Karpas-422 (cell line): Measurements from ENCODE around the gene EFR3B. TPM values are rescaled to one million over a fixed set of nuclear protein-coding genes. Genes with fewer than 3 reads are reported as not detected.
"Not testable (repeated sequence)": the region's sequence is repeated elsewhere in the genome, so short reads cannot be mapped to it uniquely, and the experiment has no call there.

Experiments
- DNase-seq: peaks from one replicate; pipeline ENCODE4 v3.0.0-alpha.2; 2015
- H2AFZ ChIP-seq: fragments of 200-600 bp; sonication (generic); 2 replicates; pipeline ENCODE4 v1.6.1; 2014; ENCODE audit warnings: antibody characterized with exemption, low read length, mixed read lengths
- H3K27ac ChIP-seq: fragments of 200-600 bp; sonication (generic); 2 replicates; pipeline ENCODE4 v1.5.1; 2014; ENCODE audit warnings: mild to moderate bottlenecking, low read length, moderate library complexity
- H3K27me3 ChIP-seq: fragments of 200-600 bp; sonication (generic); 2 replicates; pipeline ENCODE4 v1.6.1; 2014; ENCODE audit warnings: low read length, mixed read lengths
- H3K36me3 ChIP-seq: fragments of 200-600 bp; sonication (generic); 2 replicates; pipeline ENCODE4 v1.6.1; 2014; ENCODE audit warnings: low read length, mixed read lengths; ENCODE audit not compliant: insufficient read depth
- H3K4me1 ChIP-seq: fragments of 200-600 bp; sonication (generic); 2 replicates; pipeline ENCODE4 v1.6.1; 2014; ENCODE audit warnings: mild to moderate bottlenecking, low read length, mixed read lengths
- H3K4me2 ChIP-seq: fragments of 200-600 bp; sonication (generic); 2 replicates; pipeline ENCODE4 v1.6.1; 2014; ENCODE audit warnings: low read length, low read depth, mild to moderate bottlenecking; ENCODE audit not compliant: poor library complexity, severe bottlenecking
- H3K4me3 ChIP-seq: fragments of 200-600 bp; sonication (generic); 2 replicates; pipeline ENCODE4 v1.5.1; 2014; ENCODE audit warnings: mild to moderate bottlenecking, antibody characterized with exemption, low read length, mixed read lengths
- H3K79me2 ChIP-seq: fragments of 200-600 bp; sonication (generic); 2 replicates; pipeline ENCODE4 v1.6.1; 2014; ENCODE audit warnings: mild to moderate bottlenecking, low read length, mixed read lengths
- H3K9ac ChIP-seq: fragments of 200-600 bp; sonication (generic); 2 replicates; pipeline ENCODE4 v1.6.0; 2014; ENCODE audit warnings: low read length
- H3K9me2 ChIP-seq: fragments of 200-600 bp; sonication (generic), shearing (Covaris generic); replicated peaks from 2 replicates; pipeline ENCODE4 v1.6.0; 2014; ENCODE audit warnings: mild to moderate bottlenecking, low read length, moderate library complexity; ENCODE audit not compliant: insufficient read depth
- H3K9me3 ChIP-seq: fragments of 300-700, 200-600 bp; sonication (generic); 2 replicates; pipeline ENCODE4 v1.6.1; 2014; ENCODE audit warnings: low read length, mixed read lengths
- H4K20me1 ChIP-seq: fragments of 200-600 bp; sonication (generic); 2 replicates; pipeline ENCODE4 v1.6.1; 2014; ENCODE audit warnings: mild to moderate bottlenecking, antibody characterized with exemption, low read length, low read depth; ENCODE audit not compliant: insufficient read depth
- total RNA-seq: library from RNA; depleted of rRNA; stranded (reverse); fragments of >200 nt; shearing (Covaris generic); gene quantifications from 2 replicates; pipeline ENCODE4 v1.2.3, GENCODE V29; 2014; ENCODE audit warnings: low replicate concordance

EFR3B gene
- total RNA-seq, 1 experiment from 2014 or later: 0.22 TPM

- H3K4me2 ChIP-seq, H3K27me3 ChIP-seq, H3K36me3 ChIP-seq, H4K20me1 ChIP-seq, H3K9ac ChIP-seq, H3K9me3 ChIP-seq, H3K27ac ChIP-seq, H3K4me3 ChIP-seq, DNase-seq, H3K79me2 ChIP-seq, H3K4me1 ChIP-seq, H3K9me2 ChIP-seq, H2AFZ ChIP-seq: not testable (repeated sequence)
Measured at GRCh38 chr2:25140535-25140934, 98.7 kb downstream of the EFR3B start.

- Histone ChIP-seq H3K27me3 (no peaks in the 10 kb centered on the region), H3K4me2 (no peak overlapping the region), H4K20me1 (no peaks in the 10 kb centered on the region), H3K9me2 (no peaks in the 10 kb centered on the region), H3K27ac (no peak overlapping the region), H3K4me1 (no peaks in the 10 kb centered on the region), H3K9me3 (no peaks in the 10 kb centered on the region), H3K4me3 (no peak overlapping the region), H3K9ac (no peak overlapping the region), H2AFZ (no peak overlapping the region), H3K36me3 (no peaks in the 10 kb centered on the region), H3K79me2 (no peaks in the 10 kb centered on the region)
- DNase-seq: no peak
Measured at GRCh38 chr2:25141120-25141519, 99.2 kb downstream of the EFR3B start.

GRCh38 chr2:25145803-25146202, 103.9 kb downstream of the EFR3B start:
- H3K9ac ChIP-seq: no peak overlapping the region
- H3K36me3 ChIP-seq: no peaks in the 10 kb centered on the region
- no peaks in the 10 kb centered on the region for H3K79me2 ChIP-seq
- no peaks in the 10 kb centered on the region for H3K9me2 ChIP-seq
- no peaks in the 10 kb centered on the region for H3K4me1 ChIP-seq
- no peak overlapping the region for H3K4me2 ChIP-seq
- no peak overlapping the region for H3K27ac ChIP-seq
- no peak overlapping the region for H3K4me3 ChIP-seq
- H3K27me3 ChIP-seq: no peaks in the 10 kb centered on the region
- H3K9me3 ChIP-seq: no peaks in the 10 kb centered on the region
- no peaks in the 10 kb centered on the region for H4K20me1 ChIP-seq
- no peak overlapping the region for H2AFZ ChIP-seq
- DNase-seq: no peak

- Histone ChIP-seq H3K4me3 (no peak overlapping the region), H3K27me3 (no peaks in the 10 kb centered on the region), H3K36me3 (no peaks in the 10 kb centered on the region), H3K9ac (no peak overlapping the region), H3K4me2 (no peak overlapping the region), H3K27ac (no peak overlapping the region), H3K9me3 (no peaks in the 10 kb centered on the region), H3K4me1 (no peaks in the 10 kb centered on the region), H3K79me2 (no peaks in the 10 kb centered on the region), H3K9me2 (no peaks in the 10 kb centered on the region), H4K20me1 (no peaks in the 10 kb centered on the region), H2AFZ (no peak overlapping the region)
- DNase-seq: no peak
Measured at GRCh38 chr2:25146896-25147295, 105.0 kb downstream of the EFR3B start.

GRCh38 chr2:25149646-25150045, 107.8 kb downstream of the EFR3B start:
- H3K36me3 ChIP-seq: no peaks in the 10 kb centered on the region
- H3K9ac ChIP-seq: no peak overlapping the region
- H4K20me1 ChIP-seq: no peaks in the 10 kb centered on the region
- H3K79me2 ChIP-seq: no peaks in the 10 kb centered on the region
- H3K9me3 ChIP-seq: no peaks in the 10 kb centered on the region
- peak; percentile 27 for DNase-seq
- no peak overlapping the region for H2AFZ ChIP-seq
- H3K4me1 ChIP-seq: no peaks in the 10 kb centered on the region
- no peaks in the 10 kb centered on the region for H3K9me2 ChIP-seq
- H3K27ac ChIP-seq: no peak overlapping the region
- no peaks in the 10 kb centered on the region for H3K27me3 ChIP-seq
- no peak overlapping the region for H3K4me3 ChIP-seq
- no peak overlapping the region for H3K4me2 ChIP-seq

GRCh38 chr2:25150993-25151392, 109.1 kb downstream of the EFR3B start:
- H3K4me3 ChIP-seq, H3K27me3 ChIP-seq, H3K36me3 ChIP-seq, H3K4me1 ChIP-seq, H3K9ac ChIP-seq, H3K4me2 ChIP-seq, H3K9me3 ChIP-seq, H3K27ac ChIP-seq, H2AFZ ChIP-seq, H3K79me2 ChIP-seq, H4K20me1 ChIP-seq, H3K9me2 ChIP-seq: not testable (repeated sequence)
- DNase-seq: peak; percentile 28

GRCh38 chr2:25151718-25152117, 109.8 kb downstream of the EFR3B start:
- Histone ChIP-seq H3K4me1 (no peaks in the 10 kb centered on the region), H3K27me3 (no peaks in the 10 kb centered on the region), H3K36me3 (no peaks in the 10 kb centered on the region), H2AFZ (no peak overlapping the region), H4K20me1 (no peaks in the 10 kb centered on the region), H3K4me2 (no peak overlapping the region), H3K9me2 (no peaks in the 10 kb centered on the region), H3K79me2 (no peaks in the 10 kb centered on the region), H3K27ac (no peak overlapping the region), H3K9ac (no peak overlapping the region), H3K4me3 (no peak overlapping the region), H3K9me3 (no peaks in the 10 kb centered on the region)
- DNase-seq: no peak

- Histone ChIP-seq H3K27ac (no peak overlapping the region), H3K4me3 (no peak overlapping the region), H2AFZ (no peak overlapping the region), H3K36me3 (no peaks in the 10 kb centered on the region), H3K79me2 (no peaks in the 10 kb centered on the region), H3K9me3 (no peaks in the 10 kb centered on the region), H3K4me2 (no peak overlapping the region), H4K20me1 (no peaks in the 10 kb centered on the region), H3K27me3 (no peaks in the 10 kb centered on the region), H3K4me1 (no peaks in the 10 kb centered on the region), H3K9ac (no peak overlapping the region), H3K9me2 (no peaks in the 10 kb centered on the region)
- no peak for DNase-seq
Measured at GRCh38 chr2:25155401-25155800, 113.5 kb downstream of the EFR3B start.
